Uterus (tissue), 4 donors: ENCODE data around the gene SLC4A7. TPM values are rescaled to one million over a fixed set of nuclear protein-coding genes. Genes with fewer than 3 reads are reported as not detected.

Experiments
- DNase-seq, 2 donors: peaks; one replicate each; pipeline ENCODE4 v3.0.0-alpha.2; 2019 to 2020
- H3K27ac ChIP-seq, 2 donors: fragments of 200-600 bp; sonication (generic); 1 replicate in 1 of 2; 2 replicates in 1 of 2; pipeline ENCODE4 v1.5.1; 2016 to 2018
- H3K27me3 ChIP-seq, 2 donors: fragments of 200-600 bp; sonication (generic); one replicate each; pipeline ENCODE4 v1.5.1; 2018 to 2019; ENCODE audit warnings: control low read depth in 1 of 2
- H3K36me3 ChIP-seq, 2 donors: fragments of 200-600 bp; sonication (generic); one replicate each; pipeline ENCODE4 v1.5.1; 2019; ENCODE audit warnings: control low read depth in 1 of 2
- H3K4me1 ChIP-seq, 2 donors: fragments of 200-600 bp; sonication (generic); one replicate each; pipeline ENCODE4 v1.5.1; 2018 to 2019; ENCODE audit warnings: control low read depth in 1 of 2
- H3K4me3 ChIP-seq, 2 donors: fragments of 200-600 bp; sonication (generic); 1 replicate in 1 of 2; 2 replicates in 1 of 2; pipeline ENCODE4 v1.5.1; 2018 to 2019; ENCODE audit warnings: mild to moderate bottlenecking in 1 of 2
- H3K9me3 ChIP-seq, 2 donors: fragments of 200-600 bp; sonication (generic); one replicate each; pipeline ENCODE4 v1.5.1; 2019; ENCODE audit warnings: control low read depth in 1 of 2
- CTCF ChIP-seq, 4 experiments: fragments of 200-600 bp in 2 of 4; fragments of 450-650 bp in 2 of 4; sonication (generic) in 2 of 4; IDR thresholded peaks; one replicate each; pipeline ENCODE4 v1.5.1; 2016 to 2019; ENCODE audit warnings: antibody characterized with exemption in 4 of 4, mild to moderate bottlenecking in 2 of 4, moderate library complexity in 1 of 4
- POLR2A ChIP-seq, 2 donors: fragments of 450-650 bp; IDR thresholded peaks; one replicate each; pipeline ENCODE4 v1.6.1; 2016; ENCODE audit warnings: antibody characterized with exemption in 2 of 2, mild to moderate bottlenecking in 1 of 2, moderate library complexity in 1 of 2
- intact Hi-C: fragments of 100-400 bp; cut with DNase I; formaldehyde crosslinking; loops from one replicate; pipeline ENCODE4 v1.15.1; 2023; ENCODE audit warnings: low total_unique reads
- total RNA-seq, 4 donors: library from RNA; depleted of rRNA in 3 of 4; stranded (reverse); fragments of >200 nt in 3 of 4; gene quantifications; one replicate each; pipeline versions ENCODE4 v1.1.0 to v1.2.4, GENCODE V29; 2014 to 2023
- donor health status: DM: yes; HTN: yes; CAD: no.

SLC4A7 gene
- total RNA-seq, 4 donors from 2014 or later: 20.0 to 83.5 (median 37.2) TPM

DNA sequence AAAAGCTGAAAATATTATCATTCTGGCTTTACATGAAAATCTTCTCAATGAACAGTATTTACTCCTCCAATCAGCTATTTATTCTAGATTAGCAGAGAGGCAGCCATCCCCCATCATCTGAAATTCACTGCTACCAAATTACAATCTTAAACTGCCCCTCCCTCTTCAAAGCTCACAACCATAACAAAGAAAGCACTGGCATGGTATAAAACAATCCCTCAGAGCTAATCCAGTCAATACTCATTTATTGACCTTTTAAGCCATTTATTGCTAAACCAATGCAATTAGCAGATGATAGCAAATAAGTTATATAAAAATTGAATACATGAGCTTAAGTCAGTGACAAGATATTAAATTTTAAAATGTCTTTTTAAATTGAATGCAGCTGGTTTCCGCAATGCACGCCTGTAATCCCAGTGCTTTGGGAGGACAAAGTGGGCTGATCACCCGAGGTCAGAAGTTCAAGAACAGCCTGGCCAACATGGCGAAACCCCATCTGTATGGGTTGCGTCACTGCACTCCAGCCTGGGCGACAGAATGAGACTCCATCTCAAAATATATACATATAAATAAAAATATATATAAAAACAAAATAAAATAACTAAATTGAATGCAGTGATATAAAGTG, 12.1 kb downstream of the SLC4A7 start:
- H3K36me3 ChIP-seq: no peaks in the 10 kb centered on the region
- no peaks in the 10 kb centered on the region for H3K4me1 ChIP-seq
- no peak overlapping the region for H3K4me3 ChIP-seq
- no peaks in the 10 kb centered on the region for H3K27me3 ChIP-seq
- intact Hi-C loops: no loop called here
- H3K9me3 ChIP-seq: no peaks in the 10 kb centered on the region
- H3K27ac ChIP-seq: no peak overlapping the region
- no peak for TF ChIP-seq POLR2A (IDR thresholded peaks at IDR 0.05)
- TF ChIP-seq CTCF (IDR thresholded peaks at IDR 0.05): no peak
- DNase-seq: no peak

DNA sequence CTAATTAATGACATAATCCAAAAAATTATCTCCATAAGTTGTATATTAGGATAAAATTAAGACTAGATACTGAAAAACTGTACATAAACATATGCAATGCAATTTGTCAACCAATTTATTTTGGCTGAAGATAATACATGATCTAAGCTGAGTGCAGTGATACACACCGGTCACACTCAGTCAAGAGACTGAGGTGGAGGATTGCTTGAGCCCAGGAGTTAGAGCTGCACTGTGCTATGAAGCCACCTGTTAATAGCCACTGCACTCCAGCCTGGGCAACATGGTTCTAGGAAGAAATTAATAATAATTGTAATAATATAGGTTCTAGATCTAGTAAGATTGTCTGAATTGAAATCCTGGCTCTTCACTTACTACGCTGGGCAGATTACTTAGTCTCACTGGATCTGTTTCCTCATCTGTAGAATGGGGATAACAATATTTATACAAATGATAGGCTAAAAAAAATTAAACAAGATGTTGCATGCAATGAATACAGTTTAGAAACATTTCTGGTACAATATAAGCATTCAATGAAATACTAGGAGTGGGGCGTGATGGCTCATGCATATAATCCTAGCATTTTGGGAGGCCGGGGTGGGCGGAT, 15.8 kb downstream of the SLC4A7 start:
- Histone ChIP-seq H3K27ac (no peak overlapping the region), H3K9me3 (no peaks in the 10 kb centered on the region), H3K27me3 (no peaks in the 10 kb centered on the region), H3K4me3 (no peak overlapping the region), H3K4me1 (no peaks in the 10 kb centered on the region), H3K36me3 (no peaks in the 10 kb centered on the region)
- intact Hi-C loops: no loop called here
- no peak for TF ChIP-seq POLR2A (IDR thresholded peaks at IDR 0.05)
- TF ChIP-seq CTCF (IDR thresholded peaks at IDR 0.05): no peak
- no peak for DNase-seq

DNA sequence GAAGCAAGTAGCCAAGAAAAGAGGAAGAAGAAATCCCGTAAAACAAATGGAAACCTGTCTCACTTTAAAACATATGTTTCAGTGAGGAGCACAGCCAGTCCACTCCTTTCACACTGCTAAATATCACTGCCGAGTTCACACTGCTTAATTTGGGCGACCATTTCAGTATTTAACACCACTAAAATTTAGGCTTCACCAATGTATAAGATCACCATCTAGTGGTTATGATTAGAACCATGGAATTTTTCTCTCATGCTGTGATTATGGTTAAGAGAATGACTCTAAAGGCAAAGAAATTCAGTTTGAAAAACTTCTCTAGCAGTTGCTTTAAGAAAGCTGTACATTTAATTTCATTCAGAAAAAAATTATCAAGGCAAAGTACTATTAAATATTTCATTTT, 16.6 kb downstream of the SLC4A7 start:
- no peak for DNase-seq
- no peaks in the 10 kb centered on the region for H3K4me1 ChIP-seq
- no peaks in the 10 kb centered on the region for H3K9me3 ChIP-seq
- no peak overlapping the region for H3K27ac ChIP-seq
- H3K27me3 ChIP-seq: no peaks in the 10 kb centered on the region
- no peaks in the 10 kb centered on the region for H3K36me3 ChIP-seq
- H3K4me3 ChIP-seq: no peak overlapping the region
- TF ChIP-seq POLR2A (IDR thresholded peaks at IDR 0.05): no peak
- TF ChIP-seq CTCF (IDR thresholded peaks at IDR 0.05): peak; percentile 37 to 57 (median 42)
- intact Hi-C loops: no loop called here

DNA sequence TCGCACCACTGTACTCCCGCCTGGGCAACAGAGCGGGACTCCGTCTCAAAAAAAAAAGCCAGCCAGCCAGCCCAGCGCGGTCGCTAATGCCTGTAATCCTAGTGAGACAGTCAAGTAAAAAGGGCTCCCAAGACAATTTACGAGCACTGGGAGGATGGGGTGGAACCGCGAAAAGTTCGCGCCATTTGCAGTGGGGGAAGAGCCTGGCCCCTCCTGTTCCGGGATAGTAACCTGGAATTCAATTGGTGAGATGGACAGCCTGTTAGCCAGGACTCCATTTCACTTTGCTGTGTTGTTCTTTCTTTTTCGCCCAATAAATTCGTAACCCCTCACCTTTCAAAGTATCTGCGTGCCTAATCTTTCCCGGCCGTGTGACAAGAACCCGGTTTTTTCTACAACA, 19.5 kb downstream of the SLC4A7 start:
- intact Hi-C loops: no loop called here
- Histone ChIP-seq H3K36me3 (no peaks in the 10 kb centered on the region), H3K4me3 (no peak overlapping the region), H3K27ac (no peak overlapping the region), H3K9me3 (no peaks in the 10 kb centered on the region), H3K4me1 (no peaks in the 10 kb centered on the region), H3K27me3 (no peaks in the 10 kb centered on the region)
- no peak for TF ChIP-seq CTCF (IDR thresholded peaks at IDR 0.05)
- no peak for DNase-seq

DNA sequence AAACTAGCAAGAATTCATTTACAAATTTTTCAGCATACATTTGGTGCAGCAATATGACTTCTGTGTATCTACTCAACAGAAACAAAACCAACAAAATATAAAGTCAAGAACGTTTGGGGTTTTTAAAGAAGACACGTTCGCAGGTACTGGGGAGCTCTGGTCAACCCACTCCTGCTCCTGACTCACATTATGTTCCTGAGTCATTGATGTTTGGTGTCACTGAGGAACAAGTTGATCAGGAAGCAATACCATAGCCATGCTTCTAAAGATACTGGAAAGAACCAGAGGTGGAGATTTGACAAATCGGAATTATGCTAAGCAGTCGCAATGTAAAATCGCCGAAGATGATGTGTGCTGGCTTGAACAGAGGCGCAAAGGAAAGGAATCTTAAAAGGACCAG, 22.0 kb downstream of the SLC4A7 start:
- Histone ChIP-seq H3K9me3 (no peaks in the 10 kb centered on the region), H3K27ac (no peak overlapping the region), H3K27me3 (no peaks in the 10 kb centered on the region), H3K4me1 (no peaks in the 10 kb centered on the region), H3K4me3 (no peak overlapping the region), H3K36me3 (no peaks in the 10 kb centered on the region)
- TF ChIP-seq POLR2A (IDR thresholded peaks at IDR 0.05): no peak
- TF ChIP-seq CTCF (IDR thresholded peaks at IDR 0.05): no peak
- intact Hi-C loops: no loop called here
- no peak for DNase-seq
